HEK293 (cell line): ENCODE measurements around the gene PPP4R2.

Experiments used
- ZNF266 ChIP-seq: fragments of 450-650 bp; formaldehyde crosslinking; IDR thresholded peaks from 2 replicates; pipeline ENCODE4 v1.5.1; 2016; ENCODE audit warnings: missing biosample characterization, missing genetic modification characterization, low read depth
- ZNF292 ChIP-seq: fragments of 450-650 bp; formaldehyde crosslinking; IDR thresholded peaks from 2 replicates; pipeline ENCODE4 v1.5.1; 2016; ENCODE audit warnings: low read depth, missing biosample characterization, missing genetic modification characterization, borderline replicate concordance

GRCh38 chr3:73041537-73041936 lies 44.9 kb downstream of the PPP4R2 start:
- TF ChIP-seq ZNF266 (no peak), ZNF292 (tag by site-specific recombination) (no peak)
